HG03280 (cell line): Measurements from ENCODE around the gene HTR5A.

ENCODE experiments used
- ATAC-seq: cut with Tn5 transposase; IDR thresholded peaks from one replicate; pipeline ENCODE4 v1.9.1; 2021; ENCODE audit warnings: mild to moderate bottlenecking, moderate library complexity; ENCODE audit not compliant: unreplicated experiment

HTR5A gene

GRCh38 chr7:155084969-155085368 lies 14.8 kb downstream of the HTR5A start:
- no peak for ATAC-seq

- ATAC-seq: no peak
These were observed 20.6 kb downstream of the HTR5A start for GRCh38 chr7:155090684-155091083.

DNA sequence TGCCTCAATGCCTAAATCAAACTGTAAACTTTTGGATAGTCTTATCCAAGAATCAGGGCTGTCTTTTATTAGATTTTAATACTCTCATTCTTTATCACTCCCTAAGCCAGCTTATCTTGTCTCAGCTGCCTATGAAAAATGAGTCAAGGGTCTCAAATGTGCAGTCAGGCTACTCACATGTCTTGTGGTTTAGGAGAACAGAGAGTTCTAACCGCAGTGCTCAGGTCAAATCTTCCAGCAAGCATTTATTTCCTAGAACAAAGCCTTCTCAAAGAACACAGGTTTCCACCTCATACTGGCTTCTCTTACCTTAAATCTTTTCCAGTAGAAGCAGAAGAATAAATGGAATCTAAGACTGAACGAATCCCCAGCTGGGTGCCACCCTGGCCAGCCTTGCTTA lies 23.5 kb downstream of the HTR5A start:
- no peak for ATAC-seq

DNA sequence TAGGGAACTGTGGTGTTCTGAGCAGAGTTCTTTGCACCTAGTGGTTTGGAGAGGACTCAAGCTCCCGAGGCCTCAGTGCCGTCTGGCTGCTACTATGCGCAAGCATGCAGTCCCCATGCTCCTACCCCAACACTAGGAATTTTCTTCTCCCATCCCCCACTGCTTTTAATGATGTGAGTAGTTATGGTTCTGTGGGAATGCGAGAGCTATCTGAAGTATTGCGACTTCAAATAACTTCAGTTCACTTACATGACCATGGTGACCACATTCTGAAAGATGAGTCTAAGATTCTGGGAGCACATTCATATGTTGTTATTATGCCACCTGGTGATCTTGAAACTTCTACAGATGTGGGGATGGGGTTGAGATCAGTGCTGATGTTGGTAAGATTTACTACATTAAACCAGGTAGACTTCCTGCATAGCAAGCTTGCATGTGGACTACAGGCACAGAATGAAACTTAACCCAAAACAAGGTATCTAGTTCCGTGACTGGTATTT lies 24.6 kb downstream of the HTR5A start:
- no peak for ATAC-seq

DNA sequence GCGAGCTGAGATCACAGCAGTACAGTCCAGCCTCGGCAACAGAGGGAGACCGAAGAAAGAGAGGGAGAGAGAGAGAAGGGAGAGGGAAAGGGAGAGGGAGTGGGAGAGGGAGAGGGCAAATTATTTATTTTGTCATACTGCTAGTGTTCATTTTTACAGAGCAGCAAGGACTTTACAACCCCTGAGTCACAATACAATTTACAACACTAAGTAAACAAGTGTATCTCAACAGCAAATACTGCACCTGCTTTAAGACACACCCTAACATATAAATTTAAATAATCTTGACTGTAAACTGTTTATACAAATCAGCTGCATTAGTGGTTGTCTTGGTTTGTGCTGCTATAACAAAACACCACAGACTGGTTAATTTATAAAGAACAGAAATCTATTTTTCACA lies 27.2 kb downstream of the HTR5A start:
- ATAC-seq: no peak

GRCh38 chr7:155103839-155104238 lies 33.7 kb downstream of the HTR5A start:
- ATAC-seq: no peak

- no peak for ATAC-seq
These were observed 34.8 kb downstream of the HTR5A start for GRCh38 chr7:155104913-155105312.

- no peak for ATAC-seq
These were observed 36.2 kb downstream of the HTR5A start for GRCh38 chr7:155106356-155106755.

DNA sequence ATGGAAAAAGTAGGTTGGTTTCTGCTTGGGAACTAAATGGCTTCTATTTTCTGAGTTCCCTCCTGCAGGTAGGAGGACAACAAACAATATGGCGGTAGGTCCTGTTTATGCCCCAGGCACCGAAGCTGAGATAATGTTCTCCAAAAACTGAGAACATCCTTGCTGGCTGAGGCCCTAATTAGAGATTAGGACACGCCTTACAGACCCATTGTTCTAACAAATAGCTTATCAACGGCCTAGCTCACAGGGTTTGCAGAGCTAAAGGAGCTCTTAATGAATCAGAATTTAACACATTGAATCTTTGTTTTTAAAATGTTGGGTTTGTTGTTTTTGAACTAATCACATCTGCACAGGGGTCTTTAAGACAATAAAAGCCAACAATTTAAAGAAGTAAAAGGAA lies 37.0 kb downstream of the HTR5A start:
- ATAC-seq: no peak

DNA sequence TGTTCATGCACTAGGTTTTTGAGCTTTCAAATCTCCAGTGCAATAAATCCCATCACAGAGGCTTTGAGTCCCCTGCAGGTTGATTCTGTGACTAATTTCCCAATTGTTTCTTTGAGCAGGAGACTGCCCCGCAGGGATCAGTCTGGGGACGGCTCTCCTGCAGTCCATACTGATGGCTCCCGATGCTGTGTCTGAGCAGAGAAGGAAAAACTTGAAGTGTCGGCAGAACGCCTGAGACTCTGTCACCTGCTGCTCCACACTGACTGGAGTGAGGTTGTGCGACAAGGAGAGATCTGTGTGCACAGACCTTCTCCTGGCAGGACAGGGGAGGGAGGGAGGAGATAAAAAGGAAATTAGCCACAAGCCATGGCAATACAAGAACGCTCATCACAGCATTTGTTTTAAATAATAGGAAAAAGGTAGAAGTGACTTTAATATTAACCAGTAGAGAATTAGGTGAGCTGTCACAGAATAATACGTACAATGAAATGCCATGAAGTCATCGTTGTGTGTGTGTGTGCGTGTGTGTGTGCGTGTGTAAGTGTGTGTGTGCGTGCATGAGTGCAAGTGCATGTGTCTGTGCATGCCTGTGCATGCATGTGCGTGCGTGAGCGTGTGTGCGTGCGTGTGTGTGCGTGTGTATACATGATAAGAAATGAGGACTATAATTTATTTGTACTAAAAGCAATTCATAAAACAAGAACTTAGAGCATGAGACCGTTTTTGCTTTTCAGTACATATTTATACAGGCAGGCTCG lies 38.2 kb downstream of the HTR5A start:
- ATAC-seq: no peak

DNA sequence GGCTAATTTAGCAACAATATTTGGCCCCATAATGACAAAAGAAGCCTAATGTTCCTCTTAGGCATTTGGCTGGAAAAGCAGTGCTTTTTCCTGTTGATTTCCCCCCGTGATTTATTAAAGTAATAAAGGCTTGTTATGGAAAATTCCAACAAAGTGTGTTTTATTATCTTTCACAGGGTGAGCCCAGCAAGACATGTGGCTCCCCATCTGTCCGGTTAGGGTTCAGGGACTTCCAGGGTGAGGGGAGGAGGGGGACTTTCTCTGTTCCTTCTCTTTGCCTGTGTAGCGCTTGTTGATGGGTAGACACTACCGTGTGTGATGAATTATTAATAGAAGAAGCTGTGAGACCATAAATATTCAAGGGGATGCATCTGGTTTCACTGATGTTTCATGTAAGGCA lies 39.0 kb downstream of the HTR5A start:
- ATAC-seq: no peak

DNA sequence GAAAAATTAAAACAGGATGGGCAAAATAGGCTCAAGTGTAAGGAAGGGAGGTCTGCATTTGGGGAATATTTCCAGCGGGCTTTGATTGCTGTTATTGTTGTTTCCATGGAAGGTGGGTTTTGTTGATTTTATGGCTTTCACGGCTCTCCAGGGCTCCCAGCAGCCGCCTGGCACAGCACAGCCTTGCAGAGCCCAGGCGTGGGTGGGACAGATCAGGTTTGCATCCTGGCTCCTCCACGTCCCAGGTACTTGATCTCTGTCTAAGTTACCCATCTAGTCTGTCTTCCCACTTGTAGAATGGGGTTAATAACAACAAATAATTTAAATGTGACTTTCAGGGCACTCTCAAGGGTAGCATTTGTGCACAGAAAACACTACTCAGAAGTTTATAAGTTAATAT lies 45.2 kb downstream of the HTR5A start:
- ATAC-seq: no peak

DNA sequence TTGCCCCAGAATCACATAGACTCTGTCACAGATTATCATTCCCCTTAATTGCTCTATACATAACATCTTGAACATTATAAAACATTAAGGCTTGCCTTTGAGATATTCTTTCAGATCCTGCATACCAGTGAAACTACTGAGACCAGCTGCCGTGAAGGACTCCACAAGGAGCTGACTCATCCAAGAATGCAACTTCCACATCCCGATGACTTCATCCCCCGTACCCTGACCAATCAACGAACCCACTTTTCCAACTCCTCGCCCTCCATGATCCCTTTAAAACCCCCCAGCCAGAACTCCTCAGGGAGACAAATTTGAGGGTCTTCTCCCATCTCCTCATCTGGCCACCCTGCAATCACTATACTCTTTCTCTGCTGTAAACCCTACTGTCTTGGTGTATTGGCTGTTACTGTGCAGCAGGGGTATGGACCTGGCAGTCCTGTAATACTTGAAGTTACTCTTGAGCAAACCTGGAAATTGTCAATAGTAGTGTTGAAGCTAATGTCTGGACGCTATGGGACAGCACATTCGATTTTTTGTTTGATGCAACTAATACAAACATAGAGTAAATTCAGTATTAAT lies 49.8 kb downstream of the HTR5A start:
- no peak for ATAC-seq

- no peak for ATAC-seq
These were observed 50.3 kb downstream of the HTR5A start for GRCh38 chr7:155120460-155120859.

DNA sequence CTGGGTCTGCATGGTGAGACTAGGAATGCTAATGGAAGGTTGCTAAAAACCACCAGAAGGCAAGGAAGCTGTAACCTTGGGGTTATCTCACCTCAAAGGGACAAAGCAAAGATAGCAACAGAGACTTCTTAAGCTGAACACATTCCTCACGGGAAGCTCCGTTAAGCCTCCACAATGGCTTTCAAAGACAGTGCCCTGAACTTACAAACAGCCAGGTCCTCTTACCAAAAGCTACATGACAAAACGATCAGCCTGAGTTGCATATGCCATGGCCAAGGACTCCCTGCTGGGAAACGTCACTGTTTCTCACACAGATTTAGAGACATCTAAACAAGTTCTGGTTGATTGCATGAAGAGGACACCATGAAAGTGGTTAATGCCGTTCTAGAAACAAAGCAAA lies 52.7 kb downstream of the HTR5A start:
- ATAC-seq: no peak

DNA sequence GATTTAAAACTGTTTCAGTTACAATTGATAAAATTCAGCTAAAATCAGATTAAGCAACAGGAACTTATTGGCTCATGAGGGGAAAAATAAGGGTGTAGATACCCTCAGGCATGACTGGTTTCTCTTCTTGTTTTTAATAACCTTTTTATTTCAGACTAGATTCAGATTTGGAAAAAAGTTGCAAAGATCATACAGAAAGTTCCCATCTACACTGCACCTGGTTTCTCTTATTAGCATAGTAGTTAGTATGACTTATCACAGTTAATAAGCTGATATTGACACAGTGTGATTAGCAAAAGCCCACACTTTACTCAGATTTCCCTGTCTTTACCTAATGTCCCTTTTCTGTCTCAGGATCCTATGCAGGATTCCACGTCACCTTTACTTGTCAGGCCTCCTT lies 53.3 kb downstream of the HTR5A start:
- no peak for ATAC-seq

GRCh38 chr7:155124706-155125105 lies 54.6 kb downstream of the HTR5A start:
- no peak for ATAC-seq

DNA sequence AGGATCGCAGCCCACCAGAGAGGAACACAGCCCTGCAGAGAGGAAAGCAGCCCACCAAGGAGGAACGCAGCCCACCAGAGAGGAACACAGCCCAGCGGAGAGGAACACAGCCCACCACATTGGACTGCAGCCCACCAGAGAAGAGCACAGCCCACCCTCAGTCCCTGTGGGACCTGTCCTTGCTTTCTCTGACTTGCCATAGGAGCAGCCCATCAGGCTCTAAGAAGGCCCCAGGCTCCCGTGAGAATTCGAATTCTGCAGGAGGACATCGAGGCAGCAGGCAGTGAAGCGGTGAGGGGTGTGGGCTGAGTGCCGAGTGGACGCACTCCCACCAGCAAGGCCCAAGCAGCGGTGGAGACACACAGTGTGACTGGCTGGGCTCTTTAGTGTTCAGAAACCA lies 59.1 kb downstream of the HTR5A start:
- ATAC-seq: no peak

DNA sequence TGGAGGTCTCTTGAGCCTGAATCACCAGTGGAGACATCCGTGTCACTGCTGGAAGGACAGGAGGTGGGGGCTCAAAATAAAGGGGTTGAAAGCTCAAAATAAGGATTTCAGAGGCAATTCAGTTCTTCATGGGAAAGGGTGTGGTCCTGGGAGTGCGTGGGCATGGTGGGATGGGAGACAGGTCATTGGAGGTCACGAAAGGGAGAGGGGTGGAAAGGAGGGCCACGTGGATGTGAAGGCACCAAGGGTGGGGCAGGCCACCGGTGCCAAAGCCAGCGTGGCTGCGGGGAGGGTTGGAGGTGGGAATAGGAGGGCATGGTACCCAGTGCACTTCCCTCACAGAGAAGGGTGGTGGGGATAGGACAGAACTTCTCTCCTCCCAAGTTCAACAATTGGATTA lies 59.7 kb downstream of the HTR5A start:
- no peak for ATAC-seq

GRCh38 chr7:155130493-155130892 lies 60.4 kb downstream of the HTR5A start:
- no peak for ATAC-seq

DNA sequence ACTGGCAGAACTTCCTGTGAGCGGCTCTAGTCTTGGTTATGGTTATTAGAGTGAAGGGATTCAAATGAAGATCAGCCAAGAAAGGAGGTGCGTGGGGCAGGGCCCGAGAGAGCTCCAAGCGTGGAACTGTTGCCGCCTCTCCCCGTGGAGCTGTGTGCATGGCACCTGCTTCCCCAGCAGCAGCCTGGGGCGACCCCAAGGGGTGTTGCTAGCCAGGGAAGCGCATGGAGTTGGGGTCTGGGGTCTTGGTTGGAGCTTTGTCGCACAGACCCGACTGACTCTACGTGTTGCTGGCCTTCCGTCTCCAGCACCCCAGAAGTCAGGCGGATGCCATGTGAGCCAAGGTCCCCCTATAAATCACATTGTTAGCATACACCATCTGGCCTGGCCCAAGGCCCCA lies 61.0 kb downstream of the HTR5A start:
- ATAC-seq: no peak

DNA sequence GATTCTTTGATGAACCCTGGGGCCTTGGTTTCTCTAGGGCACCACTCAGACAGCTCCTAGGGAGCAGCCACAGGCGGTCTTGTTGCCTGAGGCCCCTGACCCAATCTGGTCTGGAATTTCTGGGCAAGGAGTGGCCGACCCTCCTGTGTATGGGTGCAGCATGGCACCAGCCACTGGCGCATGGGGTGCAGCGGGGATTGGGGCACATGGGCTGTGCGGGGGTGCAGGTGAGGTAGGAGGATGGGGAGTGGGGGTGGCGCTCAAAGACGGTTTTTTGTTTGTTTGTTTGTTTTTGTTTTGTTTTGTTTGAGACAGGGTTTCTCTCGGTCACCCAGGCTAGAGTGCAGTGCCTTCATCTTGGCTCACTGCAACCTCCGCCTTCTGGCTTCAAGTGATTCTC lies 62.3 kb downstream of the HTR5A start:
- ATAC-seq: no peak
